ENCODE results near the gene TCEA2.

- no peak for TF ChIP-seq POLR2A (IDR thresholded peaks at IDR 0.05; ENCODE audit: low read length)
- TF ChIP-seq GATA1 (IDR thresholded peaks at IDR 0.05; ENCODE audit: low read depth, low read length) = no peak
Observed at GRCh38 chr20:64086801-64087200, 23.8 kb downstream of the TCEA2 start.

Data from erythroblast (primary cell).